Natural killer cell (primary cell): Measurements from ENCODE around the gene DPYSL5. TPM values are rescaled to one million over a fixed set of nuclear protein-coding genes. Genes with fewer than 3 reads are reported as not detected.
"Not testable (repeated sequence)": the region's sequence is repeated elsewhere in the genome, so short reads cannot be mapped to it uniquely, and the experiment has no call there.

Source experiments
- ATAC-seq, 3 donors: fragments of 150-1000 bp in 2 of 3; fragments of 200-7000 bp in 1 of 3; cut with Tn5 transposase; 1 replicate in 1 of 3; 2 replicates in 2 of 3; pipeline ENCODE4 v1.10.0; 2021; ENCODE audit warnings: mild to moderate bottlenecking in 2 of 3, moderate library complexity in 2 of 3
- DNase-seq, 2 donors: peaks; one replicate each; pipeline versions ENCODE4 v3.0.0 to v3.0.0-alpha.2; 2013 to 2021; ENCODE audit warnings: mixed read lengths in 1 of 2
- H3K27ac ChIP-seq: one replicate; pipeline ENCODE4 v1.5.1; 2013; ENCODE audit warnings: mild to moderate bottlenecking, low read length
- H3K27me3 ChIP-seq: one replicate; pipeline ENCODE4 v1.6.1; 2013; ENCODE audit warnings: low read length; ENCODE audit not compliant: control insufficient read depth, insufficient read depth
- H3K36me3 ChIP-seq: one replicate; pipeline ENCODE4 v1.6.1; 2013; ENCODE audit warnings: low read length; ENCODE audit not compliant: control insufficient read depth, insufficient read depth
- H3K4me1 ChIP-seq: one replicate; pipeline ENCODE4 v1.6.1; 2013; ENCODE audit warnings: low read length; ENCODE audit not compliant: control insufficient read depth, insufficient read depth
- H3K4me3 ChIP-seq: one replicate; pipeline ENCODE4 v1.5.1; 2013; ENCODE audit warnings: low read length
- H3K9me3 ChIP-seq: one replicate; pipeline ENCODE4 v1.6.1; 2013; ENCODE audit warnings: low read length; ENCODE audit not compliant: control insufficient read depth, insufficient read depth
- H3K27ac Mint-ChIP-seq, 2 donors: one replicate each; pipeline ENCODE4 v1.8.0; 2022; ENCODE audit warnings: mild to moderate bottlenecking in 2 of 2, mixed read lengths in 2 of 2, moderate library complexity in 1 of 2
- H3K27me3 Mint-ChIP-seq, 2 donors: one replicate each; pipeline ENCODE4 v1.8.0; 2022; ENCODE audit warnings: low read depth in 2 of 2, mixed read lengths in 2 of 2
- H3K36me3 Mint-ChIP-seq: one replicate; pipeline ENCODE4 v1.8.0; 2022; ENCODE audit warnings: mixed read lengths
- H3K4me1 Mint-ChIP-seq, 2 donors: one replicate each; pipeline ENCODE4 v1.8.0; 2022; ENCODE audit warnings: mixed read lengths in 2 of 2
- H3K4me3 Mint-ChIP-seq: one replicate; pipeline ENCODE4 v1.8.0; 2022; ENCODE audit warnings: mild to moderate bottlenecking, moderate library complexity, mixed read lengths
- H3K9me3 Mint-ChIP-seq, 2 donors: one replicate each; pipeline ENCODE4 v1.8.0; 2022; ENCODE audit warnings: mixed read lengths in 2 of 2
- WGBS: methylation state at CpG from one replicate; pipeline ENCODE4 v1.1.7; 2013; ENCODE audit warnings: missing lambda C conversion rate; ENCODE audit not compliant: insufficient coverage; 5-methylcytosine and 5-hydroxymethylcytosine counted together
- intact Hi-C: fragments of 100-400 bp; cut with micrococcal nuclease; formaldehyde crosslinking; loops from one replicate; pipeline ENCODE4 v1.14.2; 2022
- total RNA-seq, 4 donors: library from RNA; stranded (reverse); fragments of 120-200 nt in 1 of 4; gene quantifications; one replicate each; pipeline versions ENCODE4 v1.2.3 to v1.2.4, GENCODE V29; 2013 to 2022
- TF ChIP-seq, protein P1 (sequence below): fragments of 200-600 bp; IDR thresholded peaks from one replicate; pipeline ENCODE4 v1.8.0; 2022; ENCODE audit warnings: antibody characterized with exemption

Gene DPYSL5
- total RNA-seq, 3 donors from 2014 or later (not counting 1 experiment from before 2014, with no cell fraction given) = not detected

DNA sequence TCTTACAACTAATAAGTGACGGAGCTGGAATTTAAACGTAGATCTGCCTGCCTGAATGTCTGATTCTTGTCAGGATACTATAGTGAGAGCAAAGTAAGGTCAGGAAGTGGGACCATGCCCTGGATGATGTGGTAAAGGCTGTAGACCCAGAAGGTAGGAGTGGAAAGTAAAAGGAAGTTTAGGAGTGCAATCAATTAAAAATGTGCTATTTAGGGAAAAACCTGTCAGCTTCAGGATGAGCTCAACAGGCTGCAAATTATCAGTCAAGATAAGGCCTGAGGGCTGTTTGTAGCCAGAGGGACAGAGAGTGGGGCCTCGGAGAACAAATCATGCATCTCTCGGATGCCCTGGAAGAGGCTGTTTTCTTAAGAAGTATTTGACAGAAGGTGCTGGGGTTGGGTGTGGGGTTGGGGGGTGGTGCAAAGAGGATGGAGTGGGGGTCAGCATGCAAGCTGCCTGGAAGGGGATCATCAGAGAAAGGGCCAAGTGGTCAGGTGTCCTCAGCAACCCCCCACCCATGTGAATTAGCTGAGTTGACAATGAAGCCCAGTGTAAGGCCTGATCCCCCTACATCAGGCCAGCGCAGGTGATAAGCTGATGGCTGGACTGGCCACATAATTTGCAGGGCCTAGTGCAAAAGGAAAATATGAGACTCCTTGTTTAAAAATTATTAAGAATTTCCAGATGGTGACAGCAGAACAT lies 69.4 kb downstream of the DPYSL5 start:
- Histone ChIP-seq H3K4me1 (no peaks in the 10 kb centered on the region), H3K9me3 (no peaks in the 10 kb centered on the region), H3K4me3 (no peak overlapping the region), H3K27ac (no peak overlapping the region), H3K27me3 (no peaks in the 10 kb centered on the region), H3K36me3 (no peaks in the 10 kb centered on the region)
- Mint-ChIP-seq H3K36me3 (no peaks in the 10 kb centered on the region), H3K9me3 (no peaks in the 10 kb centered on the region), H3K27me3 (peaks cover 6 to 12% of the 10 kb centered on the region in 2 donors), H3K4me1 (peaks cover 0 to 2% of the 10 kb centered on the region in 2 donors), H3K4me3 (no peak overlapping the region), H3K27ac (no peak overlapping the region)
- ATAC-seq = no peak
- intact Hi-C loops = no loop called here
- WGBS = 35% methylated on average over 5 of the region's 5 CpGs
- DNase-seq = no peak
- TF ChIP-seq, protein P1, sequence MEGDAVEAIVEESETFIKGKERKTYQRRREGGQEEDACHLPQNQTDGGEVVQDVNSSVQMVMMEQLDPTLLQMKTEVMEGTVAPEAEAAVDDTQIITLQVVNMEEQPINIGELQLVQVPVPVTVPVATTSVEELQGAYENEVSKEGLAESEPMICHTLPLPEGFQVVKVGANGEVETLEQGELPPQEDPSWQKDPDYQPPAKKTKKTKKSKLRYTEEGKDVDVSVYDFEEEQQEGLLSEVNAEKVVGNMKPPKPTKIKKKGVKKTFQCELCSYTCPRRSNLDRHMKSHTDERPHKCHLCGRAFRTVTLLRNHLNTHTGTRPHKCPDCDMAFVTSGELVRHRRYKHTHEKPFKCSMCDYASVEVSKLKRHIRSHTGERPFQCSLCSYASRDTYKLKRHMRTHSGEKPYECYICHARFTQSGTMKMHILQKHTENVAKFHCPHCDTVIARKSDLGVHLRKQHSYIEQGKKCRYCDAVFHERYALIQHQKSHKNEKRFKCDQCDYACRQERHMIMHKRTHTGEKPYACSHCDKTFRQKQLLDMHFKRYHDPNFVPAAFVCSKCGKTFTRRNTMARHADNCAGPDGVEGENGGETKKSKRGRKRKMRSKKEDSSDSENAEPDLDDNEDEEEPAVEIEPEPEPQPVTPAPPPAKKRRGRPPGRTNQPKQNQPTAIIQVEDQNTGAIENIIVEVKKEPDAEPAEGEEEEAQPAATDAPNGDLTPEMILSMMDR = no peak

DNA sequence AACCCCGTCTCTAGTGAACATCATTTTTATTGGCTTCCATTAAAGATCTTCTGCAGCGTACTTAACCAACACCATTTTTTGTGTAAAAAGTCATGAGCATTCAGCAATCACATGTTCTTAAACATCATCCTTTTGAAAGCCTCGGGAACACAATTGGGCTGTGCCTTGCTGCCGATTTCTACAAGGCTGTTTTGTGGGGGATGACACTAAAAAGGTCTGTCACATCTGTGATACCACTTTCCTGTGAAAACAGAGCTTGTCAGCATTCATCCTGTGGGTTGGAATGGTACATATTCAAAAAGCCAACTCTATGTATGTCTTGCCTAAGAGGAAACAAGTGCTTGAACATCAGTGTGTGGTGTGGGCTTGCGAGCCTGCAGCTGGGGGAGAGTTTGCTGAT lies 73.4 kb downstream of the DPYSL5 start:
- ATAC-seq = no peak
- WGBS = 68% methylated on average over 5 of the region's 5 CpGs
- Mint-ChIP-seq H3K4me1 (peaks cover 0 to 8% of the 10 kb centered on the region in 2 donors), H3K27ac (no peak overlapping the region), H3K36me3 (no peaks in the 10 kb centered on the region), H3K9me3 (no peaks in the 10 kb centered on the region), H3K4me3 (no peak overlapping the region), H3K27me3 (peaks cover 14 to 20% of the 10 kb centered on the region in 2 donors)
- TF ChIP-seq, protein P1 = no peak
- Histone ChIP-seq H3K4me1 (no peaks in the 10 kb centered on the region), H3K4me3 (no peak overlapping the region), H3K27me3 (no peaks in the 10 kb centered on the region), H3K9me3 (no peaks in the 10 kb centered on the region), H3K27ac (no peak overlapping the region), H3K36me3 (no peaks in the 10 kb centered on the region)
- no peak for DNase-seq
- intact Hi-C loops = loop anchor here (10.0 kb wide), 1 partner anchor 77 kb away; the partner anchor contains the start of gene DPYSL5

DNA sequence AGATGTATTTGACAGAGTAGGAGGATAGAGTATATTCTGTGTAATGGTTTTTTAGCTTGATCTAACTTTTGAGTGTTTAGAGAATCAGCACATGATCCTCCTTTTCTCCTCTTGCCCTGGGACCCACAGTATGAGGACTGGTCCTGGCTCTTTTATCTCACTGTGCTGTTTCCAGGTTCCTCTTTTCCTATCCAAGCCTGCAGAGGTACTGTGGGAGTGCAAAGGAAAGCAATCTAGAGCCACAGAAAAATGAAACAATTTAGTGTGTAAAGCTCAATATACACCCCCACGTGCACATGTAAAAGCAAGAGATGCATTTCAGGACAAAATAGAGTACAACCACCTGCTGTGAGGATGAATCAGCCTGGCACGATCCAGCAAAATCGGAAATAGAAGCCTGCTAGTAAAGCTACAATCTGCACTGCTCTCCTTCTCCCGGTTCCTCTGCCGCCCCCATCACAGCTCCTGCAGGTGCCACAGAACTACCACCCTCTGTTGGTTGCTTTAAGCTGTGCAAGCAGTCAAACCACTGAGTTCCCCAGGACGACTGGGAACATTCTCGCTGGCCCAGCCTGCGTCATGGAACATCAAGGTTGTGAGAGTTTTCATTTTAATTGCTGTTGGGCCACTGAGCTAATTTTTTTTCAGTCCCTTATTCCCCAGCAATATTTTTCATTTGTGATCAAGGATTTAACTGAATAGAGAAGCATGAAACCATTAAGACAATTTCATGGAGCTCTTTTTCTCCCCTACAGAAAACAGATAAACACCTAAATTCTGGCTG lies 74.7 kb downstream of the DPYSL5 start:
- peaks cover 14 to 20% of the 10 kb centered on the region in 2 donors for H3K27me3 Mint-ChIP-seq
- TF ChIP-seq, protein P1 = peak; percentile 24

DNA sequence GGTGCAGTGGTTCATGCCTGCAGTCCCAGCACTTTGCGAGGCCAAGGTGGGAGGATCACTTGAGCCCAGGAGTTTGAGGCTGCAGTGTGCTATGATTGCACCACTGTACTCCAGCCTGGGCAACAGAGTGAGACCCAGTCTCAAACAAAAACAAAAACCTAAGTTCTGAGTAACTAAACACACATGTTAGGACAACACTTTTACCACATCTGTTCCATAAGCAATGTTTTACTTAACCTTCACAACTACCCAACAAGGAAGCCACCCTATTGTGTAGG lies 75.2 kb downstream of the DPYSL5 start:
- intact Hi-C loops = loop anchor here (10.0 kb wide), 1 partner anchor 78 kb away; the partner anchor contains the start of gene DPYSL5
- not testable (repeated sequence) for H3K4me3 ChIP-seq, H3K27ac Mint-ChIP-seq, H3K27ac ChIP-seq, H3K36me3 Mint-ChIP-seq, DNase-seq, H3K4me3 Mint-ChIP-seq, H3K36me3 ChIP-seq, H3K27me3 ChIP-seq, H3K4me1 Mint-ChIP-seq, H3K9me3 Mint-ChIP-seq, H3K4me1 ChIP-seq, H3K9me3 ChIP-seq, ATAC-seq
- WGBS = 64% methylated on average over 1 of the region's 1 CpG
- peaks cover 14 to 20% of the 10 kb centered on the region in 2 donors for H3K27me3 Mint-ChIP-seq

More for the DNA sequence above, 74.7 kb downstream of the DPYSL5 start:
- WGBS = 10% methylated on average over 8 of the region's 8 CpGs
- no peak overlapping the region for H3K4me3 Mint-ChIP-seq
- no peaks in the 10 kb centered on the region for H3K9me3 ChIP-seq
- no peaks in the 10 kb centered on the region for H3K36me3 Mint-ChIP-seq
- no peaks in the 10 kb centered on the region for H3K27me3 ChIP-seq
- intact Hi-C loops = loop anchor here (10.0 kb wide), 1 partner anchor 78 kb away; the partner anchor contains the start of gene DPYSL5
- H3K4me1 Mint-ChIP-seq = peaks cover 0 to 8% of the 10 kb centered on the region in 2 donors
- H3K4me3 ChIP-seq = no peak overlapping the region
- DNase-seq (peak in 1 of 2 donors; percentile 63), ATAC-seq (peak in 2 of 3 donors; percentile 66 to 77)
- H3K4me1 ChIP-seq = no peaks in the 10 kb centered on the region
- no peaks in the 10 kb centered on the region for H3K36me3 ChIP-seq
- H3K27ac Mint-ChIP-seq = no peak overlapping the region
- no peak overlapping the region for H3K27ac ChIP-seq
- no peaks in the 10 kb centered on the region for H3K9me3 Mint-ChIP-seq
